ENCODE data around the gene IL7R.

DNA sequence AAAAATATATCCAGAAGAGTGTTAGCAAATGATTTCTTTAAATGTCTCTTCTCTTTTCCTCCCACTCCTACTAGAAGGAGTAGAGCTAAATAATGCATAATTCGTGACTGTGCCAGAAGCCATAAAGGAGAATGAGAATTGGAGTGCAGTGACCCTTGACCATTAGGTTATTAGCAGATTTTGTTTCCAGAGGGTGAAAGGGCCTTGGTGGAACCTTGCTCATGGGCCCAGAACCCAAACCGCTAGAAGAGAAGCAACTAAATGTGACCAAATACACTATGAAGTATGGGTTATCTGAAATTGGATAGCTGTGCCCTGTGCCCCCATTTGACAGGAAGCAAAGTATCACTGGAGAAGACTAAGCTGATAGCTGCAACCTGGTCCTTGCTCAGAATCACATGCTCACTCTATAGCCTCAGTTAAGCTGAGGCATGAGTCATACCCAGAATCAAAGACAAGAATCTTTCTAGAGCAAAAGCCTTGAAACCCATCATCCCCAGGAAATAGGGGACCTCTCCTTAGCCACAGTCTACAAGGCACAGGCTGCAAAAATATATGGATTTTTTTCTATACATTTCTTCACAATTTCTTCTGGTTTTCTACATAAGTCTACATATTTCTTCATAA, 45.5 kb downstream of the IL7R start:
- TF ChIP-seq, protein P1, sequence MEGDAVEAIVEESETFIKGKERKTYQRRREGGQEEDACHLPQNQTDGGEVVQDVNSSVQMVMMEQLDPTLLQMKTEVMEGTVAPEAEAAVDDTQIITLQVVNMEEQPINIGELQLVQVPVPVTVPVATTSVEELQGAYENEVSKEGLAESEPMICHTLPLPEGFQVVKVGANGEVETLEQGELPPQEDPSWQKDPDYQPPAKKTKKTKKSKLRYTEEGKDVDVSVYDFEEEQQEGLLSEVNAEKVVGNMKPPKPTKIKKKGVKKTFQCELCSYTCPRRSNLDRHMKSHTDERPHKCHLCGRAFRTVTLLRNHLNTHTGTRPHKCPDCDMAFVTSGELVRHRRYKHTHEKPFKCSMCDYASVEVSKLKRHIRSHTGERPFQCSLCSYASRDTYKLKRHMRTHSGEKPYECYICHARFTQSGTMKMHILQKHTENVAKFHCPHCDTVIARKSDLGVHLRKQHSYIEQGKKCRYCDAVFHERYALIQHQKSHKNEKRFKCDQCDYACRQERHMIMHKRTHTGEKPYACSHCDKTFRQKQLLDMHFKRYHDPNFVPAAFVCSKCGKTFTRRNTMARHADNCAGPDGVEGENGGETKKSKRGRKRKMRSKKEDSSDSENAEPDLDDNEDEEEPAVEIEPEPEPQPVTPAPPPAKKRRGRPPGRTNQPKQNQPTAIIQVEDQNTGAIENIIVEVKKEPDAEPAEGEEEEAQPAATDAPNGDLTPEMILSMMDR (IDR thresholded peaks at IDR 0.05): no peak
- TF ChIP-seq, protein P2, sequence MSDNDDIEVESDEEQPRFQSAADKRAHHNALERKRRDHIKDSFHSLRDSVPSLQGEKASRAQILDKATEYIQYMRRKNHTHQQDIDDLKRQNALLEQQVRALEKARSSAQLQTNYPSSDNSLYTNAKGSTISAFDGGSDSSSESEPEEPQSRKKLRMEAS (IDR thresholded peaks at IDR 0.05): no peak
- TF ChIP-seq GATA3 (IDR thresholded peaks at IDR 0.05; ENCODE audit: borderline replicate concordance): no peak
- TF ChIP-seq CEBPB (IDR thresholded peaks at IDR 0.05): no peak
- no peak for TF ChIP-seq JUNB (IDR thresholded peaks at IDR 0.05)
- TF ChIP-seq SMC3 (IDR thresholded peaks at IDR 0.05): no peak
- TF ChIP-seq FOSL2 (IDR thresholded peaks at IDR 0.05): no peak
- TF ChIP-seq FOSL2 (CRISPR knock-in tag; IDR thresholded peaks at IDR 0.05): no peak
- no peak for TF ChIP-seq POLR2A (IDR thresholded peaks at IDR 0.05; ENCODE audit: low read length)
- TF ChIP-seq RAD21 (conservative IDR thresholded peaks at IDR 0.05 in 1 of 2, IDR thresholded peaks at IDR 0.05 in 1 of 2): no peak
